ENCODE data around the gene COPS8.

The COPS8 gene

GRCh38 chr2:237134321-237135230, 48.9 kb downstream of the COPS8 start:
- no peak for DNase-seq

GRCh38 chr2:237136824-237137223, 51.1 kb downstream of the COPS8 start:
- DNase-seq, result no peak

- no peak for DNase-seq
These were observed 52.1 kb downstream of the COPS8 start for GRCh38 chr2:237137626-237138323.

- no peak for DNase-seq
These were observed 53.5 kb downstream of the COPS8 start for GRCh38 chr2:237139123-237139675.

- no peak for DNase-seq
These were observed 55.1 kb downstream of the COPS8 start for GRCh38 chr2:237140689-237141285.

- DNase-seq, result no peak
These were observed 55.9 kb downstream of the COPS8 start for GRCh38 chr2:237141571-237142051.

GRCh38 chr2:237143118-237143517, 57.4 kb downstream of the COPS8 start:
- DNase-seq, result no peak

- DNase-seq, result no peak
These were observed 58.2 kb downstream of the COPS8 start for GRCh38 chr2:237143676-237144440.

- no peak for DNase-seq
These were observed 58.8 kb downstream of the COPS8 start for GRCh38 chr2:237144516-237144915.

- no peak for DNase-seq
These were observed 61.6 kb downstream of the COPS8 start for GRCh38 chr2:237147317-237147716.

- no peak for DNase-seq
These were observed 62.9 kb downstream of the COPS8 start for GRCh38 chr2:237148624-237149023.

- no peak for DNase-seq
These were observed 63.7 kb downstream of the COPS8 start for GRCh38 chr2:237149425-237149824.

Data from NCI-H2171 (cell line).